ENCODE measurements around the gene LDLR.

- TF ChIP-seq, protein P1, sequence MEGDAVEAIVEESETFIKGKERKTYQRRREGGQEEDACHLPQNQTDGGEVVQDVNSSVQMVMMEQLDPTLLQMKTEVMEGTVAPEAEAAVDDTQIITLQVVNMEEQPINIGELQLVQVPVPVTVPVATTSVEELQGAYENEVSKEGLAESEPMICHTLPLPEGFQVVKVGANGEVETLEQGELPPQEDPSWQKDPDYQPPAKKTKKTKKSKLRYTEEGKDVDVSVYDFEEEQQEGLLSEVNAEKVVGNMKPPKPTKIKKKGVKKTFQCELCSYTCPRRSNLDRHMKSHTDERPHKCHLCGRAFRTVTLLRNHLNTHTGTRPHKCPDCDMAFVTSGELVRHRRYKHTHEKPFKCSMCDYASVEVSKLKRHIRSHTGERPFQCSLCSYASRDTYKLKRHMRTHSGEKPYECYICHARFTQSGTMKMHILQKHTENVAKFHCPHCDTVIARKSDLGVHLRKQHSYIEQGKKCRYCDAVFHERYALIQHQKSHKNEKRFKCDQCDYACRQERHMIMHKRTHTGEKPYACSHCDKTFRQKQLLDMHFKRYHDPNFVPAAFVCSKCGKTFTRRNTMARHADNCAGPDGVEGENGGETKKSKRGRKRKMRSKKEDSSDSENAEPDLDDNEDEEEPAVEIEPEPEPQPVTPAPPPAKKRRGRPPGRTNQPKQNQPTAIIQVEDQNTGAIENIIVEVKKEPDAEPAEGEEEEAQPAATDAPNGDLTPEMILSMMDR (IDR thresholded peaks at IDR 0.05; ENCODE audit: insufficient read depth, low read depth, low read length) = no peak
- TF ChIP-seq EZH2 (IDR thresholded peaks at IDR 0.05; ENCODE audit: insufficient read depth, low read length) = no peak
Measured at GRCh38 chr19:11092181-11092538, 2.9 kb downstream of the LDLR start.

Data from astrocyte (in vitro differentiated cells and primary cell).